Measurements from ENCODE around the gene OVOL1.
"Not testable (repeated sequence)": the region's sequence is repeated elsewhere in the genome, so short reads cannot be mapped to it uniquely, and the experiment has no call there.

The OVOL1 gene

GRCh38 chr11:65786786-65787636 is at the start of gene OVOL1:
Gene OVOL1 (plus strand): TSS chr11:65787063. CDS start chr11:65787374, 311 bp downstream.
- DNase-seq (ENCODE audit: low read depth): no peak

DNA sequence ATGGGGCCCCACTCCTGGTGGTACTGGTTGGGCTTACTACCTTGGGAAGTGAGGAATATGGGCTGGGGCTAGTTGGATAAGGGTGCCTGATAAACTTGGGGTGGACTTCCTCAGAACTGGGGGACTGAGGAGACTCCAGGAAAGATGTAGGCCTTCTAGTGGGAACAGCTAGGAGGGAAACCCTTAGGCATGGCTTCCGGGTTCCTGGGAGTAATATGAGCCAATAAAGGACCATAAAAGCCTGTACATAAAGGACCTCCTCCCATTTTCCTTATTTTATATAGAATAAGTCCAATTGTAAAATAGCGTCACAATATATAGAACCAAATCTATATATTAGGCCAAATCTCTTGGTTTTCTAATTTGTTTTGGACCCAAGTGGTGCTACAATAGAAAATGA is 47.8 kb upstream of the OVOL1 start:
- no peak for DNase-seq (ENCODE audit: low read depth)

- no peak for DNase-seq (ENCODE audit: low read depth)
Measured at GRCh38 chr11:65741185-65741584, 45.7 kb upstream of the OVOL1 start.

DNA sequence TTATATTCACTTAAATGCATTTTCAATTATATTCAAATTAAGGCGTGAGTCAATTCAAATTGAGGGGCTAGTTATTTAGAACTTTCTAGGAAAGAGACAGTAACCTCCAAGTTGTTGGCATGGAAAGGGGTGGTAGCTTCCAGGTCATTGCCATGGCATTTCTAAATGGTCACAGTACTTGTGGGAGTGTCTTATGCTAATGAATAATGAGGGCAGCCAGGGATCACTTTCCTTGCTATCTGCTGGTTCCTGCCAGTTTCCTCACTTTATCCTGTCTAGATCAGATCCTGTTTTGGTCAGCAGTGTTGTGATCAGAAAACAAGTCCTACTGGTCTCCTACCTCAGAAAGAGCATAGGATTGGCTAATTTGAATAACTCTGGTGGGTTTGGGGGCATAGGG is 44.5 kb upstream of the OVOL1 start:
- no peak for DNase-seq (ENCODE audit: low read depth)

DNA sequence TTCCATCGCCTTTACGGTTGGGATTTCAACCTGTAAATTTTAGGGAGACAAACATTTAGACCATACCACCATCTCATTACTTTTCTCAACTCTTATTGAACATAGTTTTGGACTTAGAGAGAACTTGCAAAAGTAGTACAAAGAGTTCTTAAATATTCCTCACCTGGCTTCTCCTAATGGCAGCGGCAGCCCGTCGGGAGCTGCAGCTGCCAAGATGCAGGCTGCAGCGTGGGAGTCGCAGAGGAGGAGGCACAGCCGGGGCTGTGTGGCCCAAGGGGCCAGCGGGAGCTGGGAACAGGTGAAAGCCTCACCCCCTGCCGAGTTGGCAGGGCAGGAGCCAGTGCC is 43.2 kb upstream of the OVOL1 start:
- DNase-seq (ENCODE audit: low read depth): no peak

DNA sequence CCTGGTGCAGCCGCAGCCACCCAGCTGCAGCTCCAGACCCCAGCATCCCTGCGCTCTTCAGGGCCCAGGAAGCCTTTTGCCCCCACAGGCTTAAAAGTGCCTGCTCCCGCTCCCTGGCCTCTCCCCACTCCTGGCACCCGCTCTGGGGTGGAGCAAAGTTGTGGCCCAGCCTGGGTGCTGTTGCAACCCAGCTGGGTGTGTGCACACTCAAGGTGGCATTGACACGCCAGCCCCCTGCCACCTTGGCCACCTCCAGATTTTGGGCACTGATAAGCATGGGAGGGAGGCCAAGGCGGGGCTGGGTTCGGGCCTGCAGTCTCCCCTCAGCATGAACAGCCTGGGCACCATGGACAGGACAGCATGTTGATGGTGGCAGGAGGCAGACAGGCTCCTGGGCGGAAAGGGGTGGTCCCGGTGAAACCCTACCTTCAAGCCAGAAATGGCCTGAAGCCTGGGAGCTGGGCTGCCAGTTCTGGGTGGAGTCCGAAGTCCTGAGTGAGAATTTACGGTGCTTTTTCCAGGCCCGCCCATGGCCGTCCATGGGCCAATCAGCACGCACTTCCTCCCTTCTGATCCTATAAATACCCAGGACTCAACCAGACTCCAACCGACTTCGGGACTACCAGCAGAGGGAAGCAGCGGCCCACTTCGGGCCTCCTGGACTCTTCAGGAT is 42.7 kb upstream of the OVOL1 start:
- DNase-seq (ENCODE audit: low read depth): no peak

- DNase-seq (ENCODE audit: low read depth): no peak
Measured at GRCh38 chr11:65744699-65745042, 42.2 kb upstream of the OVOL1 start.

DNA sequence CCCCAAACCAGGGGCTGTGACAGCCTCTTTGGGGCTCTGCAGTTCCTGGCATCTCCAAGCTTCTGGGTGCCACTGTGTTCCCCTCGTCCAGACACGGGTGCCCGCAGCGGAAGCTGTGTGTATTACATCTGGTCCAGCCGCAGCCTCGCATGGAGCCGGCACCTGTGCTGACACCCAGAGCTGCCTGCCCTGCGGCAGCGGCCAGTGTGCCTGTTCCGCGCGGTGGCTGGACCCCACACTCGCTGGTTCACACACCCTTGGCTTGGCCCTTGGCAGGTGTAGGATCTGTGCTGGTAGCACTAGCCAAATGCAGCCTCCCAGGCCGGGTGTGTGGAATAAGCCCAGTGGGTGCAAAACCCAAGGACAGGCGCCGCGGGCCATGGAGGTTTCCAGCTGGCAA is 41.8 kb upstream of the OVOL1 start:
- DNase-seq (ENCODE audit: low read depth): no peak

DNA sequence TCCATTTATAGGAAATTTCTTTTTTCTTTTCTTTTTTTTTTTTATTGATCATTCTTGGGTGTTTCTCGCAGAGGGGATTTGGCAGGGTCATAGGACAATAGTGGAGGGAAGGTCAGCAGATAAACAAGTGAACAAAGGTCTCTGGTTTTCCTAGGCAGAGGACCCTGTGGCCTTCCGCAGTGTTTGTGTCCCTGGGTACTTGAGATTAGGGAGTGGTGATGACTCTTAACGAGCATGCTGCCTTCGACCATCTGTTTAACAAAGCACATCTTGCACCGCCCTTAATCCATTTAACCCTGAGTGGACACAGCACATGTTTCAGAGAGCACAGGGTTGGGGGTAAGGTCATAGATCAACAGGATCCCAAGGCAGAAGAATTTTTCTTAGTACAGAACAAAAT is 24.7 kb upstream of the OVOL1 start:
- not testable (repeated sequence) for DNase-seq (ENCODE audit: low read depth)

DNA sequence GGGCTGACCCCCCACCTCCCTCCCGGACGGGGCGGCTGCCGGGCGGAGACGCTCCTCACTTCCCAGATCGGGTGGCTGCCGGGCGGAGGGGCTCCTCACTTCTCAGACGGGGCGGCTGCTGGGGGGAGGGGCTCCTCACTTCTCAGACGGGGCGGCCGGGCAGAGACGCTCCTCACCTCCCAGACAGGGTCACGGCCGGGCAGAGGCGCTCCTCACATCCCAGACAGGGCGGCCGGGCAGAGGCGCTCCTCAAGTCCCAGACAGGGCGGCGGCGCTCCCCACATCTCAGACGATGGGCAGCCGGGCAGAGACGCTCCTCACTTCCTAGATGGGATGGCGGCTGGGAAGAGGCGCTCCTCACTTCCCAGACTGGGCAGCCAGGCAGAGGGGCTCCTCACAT is 24.0 kb upstream of the OVOL1 start:
- not testable (repeated sequence) for DNase-seq (ENCODE audit: low read depth)

DNA sequence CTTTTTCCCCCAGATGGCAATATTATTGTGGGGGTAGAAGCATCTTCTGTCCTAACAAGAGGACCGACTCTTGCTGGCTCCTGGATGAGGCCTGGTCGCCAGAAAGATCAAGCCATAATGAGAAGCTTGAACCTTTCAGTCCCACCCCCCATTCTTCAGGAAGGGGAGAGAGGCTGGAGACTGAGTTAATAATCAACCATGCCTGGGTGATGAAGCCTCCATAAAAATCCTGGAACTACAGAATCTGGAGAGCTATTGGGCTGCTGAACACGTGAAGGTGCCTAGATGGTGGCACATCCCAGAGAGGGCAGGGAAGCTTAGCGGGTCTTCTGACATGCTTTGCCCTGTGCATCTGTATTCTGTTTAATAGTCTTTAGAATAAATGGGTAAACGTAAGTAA is 22.4 kb upstream of the OVOL1 start:
- DNase-seq (ENCODE audit: low read depth): no peak

DNA sequence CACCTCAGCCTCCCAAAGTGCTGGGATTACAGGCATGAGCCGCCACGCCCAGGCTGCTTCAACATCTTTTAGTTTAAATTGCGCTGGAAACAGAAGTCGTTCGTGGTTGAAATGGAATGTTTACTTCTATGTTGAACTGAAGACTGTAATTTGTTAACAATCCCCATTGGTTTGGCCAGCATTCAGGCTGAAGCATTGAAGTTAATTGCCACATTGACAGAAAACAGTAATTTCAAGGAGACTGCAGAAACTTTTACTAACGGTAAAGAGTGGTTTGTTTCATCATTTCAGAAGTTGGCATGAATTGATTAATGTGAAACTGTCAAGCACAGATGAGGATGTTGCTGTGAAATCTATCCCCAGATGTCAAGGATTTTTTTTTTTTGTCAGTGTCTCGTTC is 20.3 kb upstream of the OVOL1 start:
- DNase-seq (ENCODE audit: low read depth): no peak

GRCh38 chr11:65767406-65767805 is 19.5 kb upstream of the OVOL1 start:
- no peak for DNase-seq (ENCODE audit: low read depth)

GRCh38 chr11:65767806-65768205 is 19.1 kb upstream of the OVOL1 start:
- DNase-seq (ENCODE audit: low read depth): not testable (repeated sequence)

DNA sequence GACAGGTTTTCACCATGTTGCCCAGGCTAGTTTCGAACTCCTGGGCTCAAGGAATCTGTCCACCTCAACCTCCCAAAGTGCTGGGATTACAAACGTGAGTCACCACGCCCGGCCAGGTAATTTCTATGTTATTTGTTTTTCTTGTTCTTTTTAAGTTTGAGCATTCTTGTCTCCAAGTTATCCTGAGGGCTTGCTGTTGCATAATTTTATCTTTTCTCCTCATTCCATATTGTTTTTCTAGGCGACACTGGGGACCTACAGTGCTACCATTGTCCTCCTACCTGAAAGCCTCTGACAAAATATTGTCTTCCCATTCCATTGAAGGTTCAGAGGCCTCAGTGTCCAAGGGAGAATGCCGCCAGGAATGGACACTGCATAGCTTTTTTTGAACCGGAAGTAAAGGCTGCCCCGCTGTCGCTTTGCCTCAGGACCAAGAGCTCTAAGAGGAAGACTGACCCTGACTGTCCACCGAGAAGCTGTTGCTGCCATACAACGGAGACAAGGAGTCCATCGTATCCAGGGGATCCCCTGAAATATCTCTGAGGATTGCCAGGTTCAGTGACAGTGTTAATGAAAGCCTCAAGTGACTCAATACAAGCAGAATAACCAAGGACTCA is 15.8 kb upstream of the OVOL1 start:
- no peak for DNase-seq (ENCODE audit: low read depth)

- DNase-seq (ENCODE audit: low read depth): no peak
Measured at GRCh38 chr11:65771589-65772112, 15.2 kb upstream of the OVOL1 start.

DNA sequence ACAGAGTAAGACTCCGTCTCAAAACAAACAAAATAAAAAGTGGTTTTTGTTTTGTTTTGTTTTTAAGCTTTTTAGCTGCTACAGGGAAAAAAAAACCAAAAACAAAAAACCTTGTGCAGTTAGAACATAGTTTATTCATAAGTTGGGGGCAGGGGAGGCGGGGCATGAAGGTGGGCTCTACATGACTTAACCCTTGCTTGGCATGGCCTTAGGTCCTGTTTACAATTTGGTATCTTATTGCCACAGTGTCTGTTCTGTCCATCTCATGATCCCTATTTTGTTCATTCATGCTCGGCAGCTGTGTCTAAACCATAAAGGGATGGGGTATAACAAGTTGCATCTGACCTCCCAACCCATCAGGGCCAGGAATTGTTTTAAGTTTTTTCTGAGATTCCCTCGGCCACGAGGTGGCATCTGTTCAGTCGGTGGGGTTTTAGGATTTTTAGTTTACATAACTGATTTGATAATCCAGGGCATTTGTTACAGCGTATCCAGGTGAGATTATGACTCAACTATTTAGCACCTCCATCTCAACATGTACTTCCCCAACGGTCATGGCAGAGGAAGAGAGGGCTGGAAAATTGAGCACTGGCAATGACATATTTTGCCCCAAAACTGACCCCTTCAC is 13.0 kb upstream of the OVOL1 start:
- DNase-seq (ENCODE audit: low read depth): no peak

GRCh38 chr11:65774525-65775306 is 12.1 kb upstream of the OVOL1 start:
- no peak for DNase-seq (ENCODE audit: low read depth)

GRCh38 chr11:65776196-65776595 is 10.7 kb upstream of the OVOL1 start:
- DNase-seq (ENCODE audit: low read depth): no peak

DNA sequence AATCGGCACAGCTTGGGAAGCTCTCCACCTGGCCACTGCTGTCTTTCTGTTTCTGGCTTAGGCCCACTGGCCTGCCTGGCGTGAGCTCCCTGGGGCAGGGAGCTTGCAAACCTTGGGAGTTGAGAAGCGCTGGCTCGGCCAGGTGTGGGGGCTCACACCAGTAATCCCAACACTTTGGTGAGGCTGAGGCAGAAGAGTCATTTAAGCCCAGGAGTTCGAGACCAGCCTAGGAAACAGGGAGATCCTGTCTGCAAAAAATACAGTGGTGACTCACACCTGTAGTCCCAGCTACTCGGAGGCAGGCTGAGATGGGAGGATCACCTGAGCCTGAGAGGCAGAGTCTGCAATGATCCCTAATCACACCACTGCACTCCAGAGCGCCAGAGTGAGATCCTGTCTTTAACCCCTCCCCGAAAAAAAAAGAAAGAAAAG is 10.1 kb upstream of the OVOL1 start:
- DNase-seq (ENCODE audit: low read depth): no peak

- no peak for DNase-seq (ENCODE audit: low read depth)
Measured at GRCh38 chr11:65777241-65777640, 9.6 kb upstream of the OVOL1 start.

Data from stimulated activated CD8-positive, alpha-beta memory T cell treated with anti-CD3 and anti-CD28 coated beads, Interleukin-12 subunit alpha, Interleukin-12 subunit beta, amount 100 ng/mL, for 1 hour (primary cell).